GM12878 (cell line): Measurements from ENCODE around the gene ZWILCH.

Experiments used
- BCL11A ChIP-seq: IDR thresholded peaks from 2 replicates; pipeline ENCODE4 v1.6.1; 2011; ENCODE audit warnings: low read depth, low read length
- DPF2 ChIP-seq: fragments of 450-650 bp; IDR thresholded peaks from 2 replicates; pipeline ENCODE4 v1.6.1; 2017; ENCODE audit warnings: mild to moderate bottlenecking
- EGR1 ChIP-seq, 2 experiments: IDR thresholded peaks; 1 replicate in 1 of 2; 2 replicates in 1 of 2; pipeline ENCODE4 v1.6.1; 2011 to 2012; ENCODE audit warnings: low read depth in 2 of 2, low read length in 2 of 2, borderline replicate concordance in 1 of 2, mild to moderate bottlenecking in 1 of 2, moderate library complexity in 1 of 2
- POLR2AphosphoS5 ChIP-seq: IDR thresholded peaks from 2 replicates; pipeline ENCODE4 v1.6.1; 2011; ENCODE audit warnings: mild to moderate bottlenecking, low read length, inconsistent platforms
- RFX5 ChIP-seq: IDR thresholded peaks from 2 replicates; pipeline ENCODE4 v1.6.1; 2011; ENCODE audit warnings: low read depth, low read length, improper control_type of control experiment
- SRF ChIP-seq, 2 experiments: IDR thresholded peaks; 2 replicates each; pipeline ENCODE4 v1.6.1; 2011; ENCODE audit warnings: low read depth in 2 of 2, low read length in 2 of 2, mild to moderate bottlenecking in 1 of 2, moderate library complexity in 1 of 2
- ZNF24 ChIP-seq: fragments of 450-650 bp; IDR thresholded peaks from 2 replicates; pipeline ENCODE4 v1.6.1; 2017; ENCODE audit warnings: antibody characterized with exemption, mild to moderate bottlenecking

DNA sequence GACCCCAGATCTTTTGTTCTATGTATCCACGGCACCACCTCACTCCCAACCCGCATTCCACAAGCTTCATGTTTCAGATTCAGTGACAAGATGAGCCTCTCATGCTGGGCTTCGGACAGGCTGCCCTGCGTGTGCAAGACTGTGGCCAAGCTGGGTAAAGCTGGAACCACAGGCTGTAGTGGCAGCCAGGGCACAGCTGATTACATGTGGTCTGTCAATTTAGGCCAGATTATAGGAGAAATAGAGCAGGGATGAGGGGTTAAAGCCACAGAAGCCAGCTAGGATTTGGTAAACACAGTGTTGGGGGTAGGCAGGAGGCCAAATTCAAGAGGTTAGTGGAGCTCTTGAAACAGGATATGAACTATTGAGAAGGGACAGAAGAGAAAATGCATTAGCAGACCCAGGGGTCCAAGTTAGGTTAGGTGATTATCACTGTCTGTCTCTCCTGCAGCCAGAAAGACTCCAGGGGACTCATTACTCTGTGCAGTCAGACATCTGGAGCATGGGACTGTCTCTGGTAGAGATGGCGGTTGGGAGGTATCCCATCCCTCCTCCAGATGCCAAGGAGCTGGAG, 20.5 kb upstream of the ZWILCH start:
- TF ChIP-seq ZNF24 (no peak), POLR2AphosphoS5 (no peak), BCL11A (no peak), RFX5 (no peak), SRF (IDR thresholded peaks at IDR 0.05; ENCODE audit: low read depth in 2 of 2, low read length in 2 of 2) (no peak), EGR1 (IDR thresholded peaks at IDR 0.05; ENCODE audit: borderline replicate concordance in 1 of 2, low read depth in 2 of 2, low read length in 2 of 2) (no peak), DPF2 (no peak)
